Small intestine (tissue), 7 donors: ENCODE measurements around the gene DDC. TPM values are rescaled to one million over a fixed set of nuclear protein-coding genes. Genes with fewer than 3 reads are reported as not detected.

Experiments used
- DNase-seq, 2 donors: peaks; one replicate each; pipeline versions ENCODE4 v3.0.0 to v3.0.0-alpha.2; 2013
- FAIRE-seq: peaks from 2 replicates; lab custom pipeline; 2012; peaks lifted over from hg19 to GRCh38; lab: Jason Lieb, UNC
- H3K27ac ChIP-seq, 3 donors: one replicate each; pipeline ENCODE4 v1.5.1; 2013; ENCODE audit warnings: low read length in 2 of 3, mild to moderate bottlenecking in 2 of 3, control low read depth in 1 of 3, inconsistent platforms in 1 of 3, low read depth in 1 of 3, moderate library complexity in 1 of 3
- H3K27me3 ChIP-seq, 3 donors: one replicate each; pipeline ENCODE4 v1.6.1; 2013; ENCODE audit warnings: low read length in 3 of 3, inconsistent platforms in 1 of 3; ENCODE audit not compliant: control insufficient read depth in 3 of 3, insufficient read depth in 3 of 3
- H3K36me3 ChIP-seq, 3 donors: one replicate each; pipeline ENCODE4 v1.6.1; 2013; ENCODE audit warnings: low read length in 3 of 3, inconsistent platforms in 1 of 3, low read depth in 1 of 3, mild to moderate bottlenecking in 1 of 3, moderate library complexity in 1 of 3; ENCODE audit not compliant: control insufficient read depth in 3 of 3, insufficient read depth in 2 of 3
- H3K4me1 ChIP-seq, 3 donors: one replicate each; pipeline ENCODE4 v1.6.1; 2013; ENCODE audit warnings: low read length in 2 of 3, inconsistent platforms in 1 of 3, low read depth in 1 of 3, mild to moderate bottlenecking in 1 of 3, moderate library complexity in 1 of 3; ENCODE audit not compliant: control insufficient read depth in 3 of 3, insufficient read depth in 2 of 3
- H3K4me3 ChIP-seq, 3 donors: one replicate each; pipeline ENCODE4 v1.5.1; 2013; ENCODE audit warnings: low read length in 3 of 3, control low read depth in 1 of 3, inconsistent platforms in 1 of 3, low read depth in 1 of 3, mild to moderate bottlenecking in 1 of 3, moderate library complexity in 1 of 3
- H3K9me3 ChIP-seq, 2 donors: one replicate each; pipeline ENCODE4 v1.6.1; 2013; ENCODE audit warnings: low read depth in 1 of 2, low read length in 1 of 2; ENCODE audit not compliant: control insufficient read depth in 2 of 2, insufficient read depth in 1 of 2
- WGBS, 3 donors: extraction: QIAGEN DNeasy Blood & Tissue Kit; methylation state at CpG; one replicate each; pipeline ENCODE4 v1.1.7; 2013; 5-methylcytosine and 5-hydroxymethylcytosine counted together
- polyA plus RNA-seq, 4 donors: library from polyadenylated mRNA; stranded (reverse) in 3 of 4; unstranded in 1 of 4; fragments of 200-250 nt in 3 of 4; fragments of 120-200 nt in 1 of 4; gene quantifications; one replicate each; pipeline versions ENCODE4 v1.2.1 to v1.2.3, GENCODE V29; 2013
- donor health status: healthy with polysubstance abuse.
- donor health status: control.
- donor health status: control.
- donor health status: Bipolar disorder and iron deficiency.
- donor health status: healthy.

The DDC gene
- polyA plus RNA-seq, 4 donors: 127 to 689 (median 344) TPM

- Histone ChIP-seq H3K4me3 (no peak overlapping the region), H3K27ac (no peak overlapping the region), H3K4me1 (peaks cover 2 to 10% (median 2%) of the 10 kb centered on the region in 3 donors), H3K9me3 (no peaks in the 10 kb centered on the region), H3K36me3 (peaks cover 0 to 5% (median 0%) of the 10 kb centered on the region in 3 donors), H3K27me3 (no peaks in the 10 kb centered on the region)
- DNase-seq (no peak), FAIRE-seq (no peak)
Measured at GRCh38 chr7:50455658-50456057, 109.5 kb downstream of the DDC start.

- WGBS, 3 donors: 56 to 71% (median 68%) methylated on average over 5 of the region's 5 CpGs
- no peak overlapping the region for H3K27ac ChIP-seq
- H3K27me3 ChIP-seq: no peaks in the 10 kb centered on the region
- H3K36me3 ChIP-seq: peaks cover 0 to 5% (median 0%) of the 10 kb centered on the region in 3 donors
- H3K4me3 ChIP-seq: no peak overlapping the region
- DNase-seq (no peak), FAIRE-seq (no peak)
- peaks cover 2 to 11% (median 2%) of the 10 kb centered on the region in 3 donors for H3K4me1 ChIP-seq
- H3K9me3 ChIP-seq: no peaks in the 10 kb centered on the region
Measured at GRCh38 chr7:50454968-50455367, 110.2 kb downstream of the DDC start.

GRCh38 chr7:50450590-50451032, 114.6 kb downstream of the DDC start:
- Histone ChIP-seq H3K36me3 (peaks cover 0 to 3% (median 0%) of the 10 kb centered on the region in 3 donors), H3K27me3 (no peaks in the 10 kb centered on the region), H3K4me3 (peak overlapping the region; percentile 41 to 86 (median 68)), H3K9me3 (no peaks in the 10 kb centered on the region), H3K4me1 (peaks cover 0 to 5% (median 3%) of the 10 kb centered on the region in 3 donors), H3K27ac (peak overlapping the region; percentile 57 to 82 (median 60))
- FAIRE-seq (no peak), DNase-seq (peak in 1 of 2 donors; percentile 9)
- WGBS, 3 donors: 16 to 22% (median 16%) methylated on average over 32 of the region's 32 CpGs

- WGBS, 3 donors: 0 to 1% (median 0%) methylated on average over 50 to 63 of the region's 63 CpGs
- Histone ChIP-seq H3K4me1 (peaks cover 0 to 5% (median 3%) of the 10 kb centered on the region in 3 donors), H3K36me3 (peaks cover 0 to 3% (median 0%) of the 10 kb centered on the region in 3 donors), H3K9me3 (no peaks in the 10 kb centered on the region), H3K27me3 (no peaks in the 10 kb centered on the region), H3K27ac (peak within 1 kb of the TSS; percentile 60 to 82 (median 62)), H3K4me3 (peak within 1 kb of the TSS; percentile 59 to 86 (median 68))
- FAIRE-seq (no peak), DNase-seq (peak; percentile 85 to 87)
Measured at GRCh38 chr7:50449881-50450589, 115.2 kb downstream of the DDC start, which contains the start of gene FIGNL1. Gene FIGNL1 (minus strand): TSS chr7:50450350. CDS start chr7:50447287, 3,063 bp downstream.

- FAIRE-seq: no peak
- Histone ChIP-seq H3K27me3 (no peaks in the 10 kb centered on the region), H3K9me3 (no peaks in the 10 kb centered on the region), H3K27ac (peak overlapping the region; percentile 42 to 78 (median 62)), H3K4me3 (peak overlapping the region; percentile 59 to 86 (median 68)), H3K36me3 (peaks cover 0 to 3% (median 0%) of the 10 kb centered on the region in 3 donors), H3K4me1 (peaks cover 0 to 5% (median 3%) of the 10 kb centered on the region in 3 donors)
- 4 to 11% (median 5%) methylated on average over 5 of the region's 5 CpGs for WGBS, 3 donors
- DNase-seq: no peak
Measured at GRCh38 chr7:50449501-50449880, 115.7 kb downstream of the DDC start.

- peaks cover 0 to 3% (median 0%) of the 10 kb centered on the region in 3 donors for H3K36me3 ChIP-seq
- peaks cover 0 to 5% (median 3%) of the 10 kb centered on the region in 3 donors for H3K4me1 ChIP-seq
- no peaks in the 10 kb centered on the region for H3K27me3 ChIP-seq
- no peak for FAIRE-seq
- H3K9me3 ChIP-seq: no peaks in the 10 kb centered on the region
- no peak overlapping the region for H3K27ac ChIP-seq
- no peak for DNase-seq
- no peak overlapping the region for H3K4me3 ChIP-seq
Measured at GRCh38 chr7:50448823-50449222, 116.4 kb downstream of the DDC start.

- peaks cover 0 to 5% (median 3%) of the 10 kb centered on the region in 3 donors for H3K4me1 ChIP-seq
- no peak overlapping the region for H3K4me3 ChIP-seq
- H3K27me3 ChIP-seq: no peaks in the 10 kb centered on the region
- WGBS, 3 donors: 50 to 74% (median 72%) methylated on average over 4 of the region's 4 CpGs
- H3K36me3 ChIP-seq: peaks cover 0 to 3% (median 2%) of the 10 kb centered on the region in 3 donors
- no peak for DNase-seq
- no peaks in the 10 kb centered on the region for H3K9me3 ChIP-seq
- no peak for FAIRE-seq
- no peak overlapping the region for H3K27ac ChIP-seq
Measured at GRCh38 chr7:50446542-50446960, 118.7 kb downstream of the DDC start.

- FAIRE-seq (no peak), DNase-seq (no peak)
- Histone ChIP-seq H3K9me3 (no peaks in the 10 kb centered on the region), H3K4me1 (no peaks in the 10 kb centered on the region), H3K36me3 (peaks cover 0 to 12% (median 0%) of the 10 kb centered on the region in 3 donors), H3K27ac (no peak overlapping the region), H3K4me3 (no peak overlapping the region), H3K27me3 (no peaks in the 10 kb centered on the region)
- WGBS, 3 donors: 89 to 96% (median 93%) methylated on average over 3 of the region's 3 CpGs
Measured at GRCh38 chr7:50436133-50436806, 128.9 kb downstream of the DDC start.
